ENCODE data around the gene AATK.

DNA sequence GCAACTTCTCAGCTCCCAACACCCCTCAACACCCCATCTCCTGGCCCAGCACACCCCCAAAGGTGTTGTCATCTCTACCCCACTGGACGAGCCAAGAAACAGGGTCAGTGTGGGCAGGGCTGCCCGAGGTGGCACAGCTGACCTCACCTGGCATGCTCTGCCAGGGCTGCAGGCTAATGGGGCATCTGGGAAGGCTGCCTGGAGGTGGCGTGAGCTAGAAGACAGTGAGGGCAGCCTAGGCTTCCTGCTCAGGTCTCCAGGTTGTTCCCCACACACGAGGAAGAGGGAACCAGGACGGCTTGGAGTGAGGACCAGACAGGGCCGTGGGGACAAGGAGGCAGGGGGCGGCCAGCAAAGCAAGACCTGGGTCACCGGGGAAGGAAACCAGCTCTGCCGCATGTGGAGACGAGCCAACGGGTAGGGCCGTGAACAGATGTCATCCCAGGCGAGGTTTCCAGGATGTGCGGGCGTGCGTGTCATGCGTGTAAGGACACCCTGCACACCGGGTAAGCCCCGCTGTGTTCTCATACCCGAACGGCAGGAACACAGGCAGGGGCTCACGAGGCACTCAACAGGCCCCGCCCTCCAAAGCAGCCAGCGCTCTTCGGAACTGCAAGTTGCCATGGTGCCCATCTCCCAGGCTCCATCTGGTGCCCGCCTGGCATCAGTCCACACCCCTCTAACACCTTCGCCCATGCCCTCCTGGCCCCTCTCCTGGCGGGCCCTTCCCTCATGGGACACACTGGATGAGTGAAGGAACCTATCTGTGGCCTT lies 30.3 kb downstream of the AATK start:
- TF ChIP-seq ZFP30 (CRISPR knock-in tag; IDR thresholded peaks at IDR 0.05) (no peak), ZNF8 (CRISPR knock-in tag; IDR thresholded peaks at IDR 0.05) (no peak), RARB (CRISPR knock-in tag; IDR thresholded peaks at IDR 0.05) (no peak), ZFP3 (CRISPR knock-in tag; IDR thresholded peaks at IDR 0.05) (no peak)
- TF ChIP-seq, protein P1, sequence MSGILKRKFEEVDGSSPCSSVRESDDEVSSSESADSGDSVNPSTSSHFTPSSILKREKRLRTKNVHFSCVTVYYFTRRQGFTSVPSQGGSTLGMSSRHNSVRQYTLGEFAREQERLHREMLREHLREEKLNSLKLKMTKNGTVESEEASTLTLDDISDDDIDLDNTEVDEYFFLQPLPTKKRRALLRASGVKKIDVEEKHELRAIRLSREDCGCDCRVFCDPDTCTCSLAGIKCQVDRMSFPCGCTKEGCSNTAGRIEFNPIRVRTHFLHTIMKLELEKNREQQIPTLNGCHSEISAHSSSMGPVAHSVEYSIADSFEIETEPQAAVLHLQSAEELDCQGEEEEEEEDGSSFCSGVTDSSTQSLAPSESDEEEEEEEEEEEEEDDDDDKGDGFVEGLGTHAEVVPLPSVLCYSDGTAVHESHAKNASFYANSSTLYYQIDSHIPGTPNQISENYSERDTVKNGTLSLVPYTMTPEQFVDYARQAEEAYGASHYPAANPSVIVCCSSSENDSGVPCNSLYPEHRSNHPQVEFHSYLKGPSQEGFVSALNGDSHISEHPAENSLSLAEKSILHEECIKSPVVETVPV (CRISPR knock-in tag; IDR thresholded peaks at IDR 0.05): no peak

All from SK-N-SH treated with all-trans-retinoic acid at 6 μM for 48 hours (cell line).